HG02798 (cell line): ENCODE measurements around the gene FRMPD4.

Source experiments
- ATAC-seq: cut with Tn5 transposase; IDR thresholded peaks from one replicate; pipeline ENCODE4 v1.9.1; 2021; ENCODE audit warnings: mild to moderate bottlenecking; ENCODE audit not compliant: unreplicated experiment, poor library complexity

Gene FRMPD4

DNA sequence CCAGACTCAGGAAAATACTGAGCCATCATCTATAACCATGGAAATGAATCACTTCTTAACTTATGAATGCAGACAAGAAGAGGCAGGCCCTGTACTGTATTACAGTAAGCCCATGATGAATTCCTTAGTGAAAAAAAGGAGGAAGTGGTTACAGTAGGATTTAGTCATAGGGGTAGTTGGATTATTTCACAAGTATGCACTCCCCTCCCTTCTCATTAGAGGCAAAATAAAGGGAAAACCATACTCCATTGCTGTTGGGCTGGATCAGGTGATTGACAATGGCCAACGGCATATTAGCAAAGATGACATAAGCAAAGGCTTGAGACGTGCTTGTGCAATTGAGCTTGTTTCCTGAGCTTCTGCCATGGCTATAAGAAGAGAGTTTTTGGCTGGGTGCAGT, 471.8 kb downstream of the FRMPD4 start:
- no peak for ATAC-seq

DNA sequence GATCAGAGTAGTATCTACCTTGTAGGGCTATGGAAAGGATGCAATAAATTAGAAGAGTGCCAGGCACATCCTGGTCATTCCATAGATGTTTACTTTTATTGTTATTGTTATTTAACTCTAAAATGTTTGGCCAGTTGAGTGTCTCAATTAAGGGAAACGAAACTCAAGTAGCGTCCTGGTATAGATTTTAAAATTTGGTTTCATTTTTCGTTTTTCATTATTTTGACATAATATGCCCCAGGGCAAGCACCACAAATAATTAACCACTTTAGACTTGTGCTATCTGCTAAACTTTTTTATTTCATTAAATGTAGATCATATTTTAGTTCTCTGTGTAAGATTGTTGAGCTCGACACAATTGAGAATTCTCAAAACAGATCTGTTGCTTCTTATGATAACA, 473.2 kb downstream of the FRMPD4 start:
- no peak for ATAC-seq

DNA sequence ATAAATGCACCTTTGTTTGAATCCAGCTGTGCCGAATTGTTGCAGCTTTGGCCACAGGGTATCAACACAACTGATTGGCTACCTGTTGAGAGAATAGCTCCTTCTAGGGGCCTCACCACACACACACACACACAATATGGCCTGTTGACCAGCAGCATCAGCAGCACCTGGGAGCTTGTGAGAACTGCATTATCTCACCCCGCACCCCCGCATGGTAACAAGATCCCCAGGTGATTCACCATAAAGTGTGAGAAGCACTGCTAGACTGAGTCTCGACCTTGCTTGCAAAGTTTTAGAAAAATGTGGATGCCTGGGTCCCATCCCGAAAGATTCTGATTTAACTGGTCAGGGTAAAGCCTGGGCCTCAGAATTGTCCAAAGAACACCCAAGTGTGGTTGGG, 476.0 kb downstream of the FRMPD4 start:
- ATAC-seq = no peak

DNA sequence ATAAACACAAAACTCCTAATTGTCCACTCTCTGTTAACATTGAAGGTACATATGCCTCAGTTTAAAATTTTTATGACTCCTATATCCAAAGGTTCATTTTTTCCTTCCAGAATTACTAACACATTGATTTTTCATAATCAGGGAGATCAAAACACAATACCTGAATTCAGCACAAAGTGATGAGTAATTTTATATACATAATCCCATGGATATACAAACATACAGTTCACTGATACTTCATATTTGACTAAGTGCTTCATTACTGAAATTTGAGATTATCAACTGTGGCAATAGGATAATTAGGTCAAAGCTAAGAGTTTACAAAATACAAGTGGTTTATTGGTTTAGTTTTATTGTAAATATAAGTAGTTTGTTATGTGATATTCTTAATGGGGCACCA, 476.8 kb downstream of the FRMPD4 start:
- ATAC-seq = no peak

DNA sequence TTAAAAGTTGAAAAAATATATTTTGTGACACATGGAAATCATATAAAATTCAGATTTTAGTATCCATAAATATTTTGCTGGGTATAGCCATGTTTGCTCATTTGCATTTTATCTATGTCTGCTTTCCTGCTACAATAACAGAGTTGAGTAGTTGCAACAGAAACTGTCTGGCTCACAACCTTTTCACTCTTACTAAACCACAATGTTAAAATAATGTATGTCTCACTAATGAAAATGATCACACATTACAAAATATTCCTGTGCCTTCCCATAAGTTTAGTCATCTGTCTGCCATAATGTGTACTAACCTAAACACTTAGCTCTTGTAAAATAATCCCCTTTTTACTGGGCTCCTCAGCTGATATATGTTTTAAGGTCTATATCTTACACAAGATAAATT, 479.0 kb downstream of the FRMPD4 start:
- ATAC-seq = no peak

DNA sequence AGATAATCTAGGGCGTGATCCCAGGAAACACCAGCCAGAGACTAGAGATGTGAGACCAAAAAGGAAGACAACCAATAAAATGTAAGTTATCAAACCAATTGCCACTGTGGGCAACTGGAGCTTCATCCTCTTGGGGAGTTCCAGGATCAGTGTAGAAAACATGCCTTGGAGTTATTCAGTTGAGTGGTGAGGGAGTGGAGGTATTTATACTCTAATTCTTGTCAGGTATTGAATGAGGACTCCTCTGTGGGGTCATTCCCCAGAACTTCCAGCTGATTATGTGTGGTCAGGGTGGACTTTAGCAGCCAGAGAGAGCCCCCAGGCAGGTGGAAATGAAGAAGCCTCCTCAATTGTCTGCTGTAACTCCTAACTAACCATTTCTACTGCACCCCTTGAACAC, 509.0 kb downstream of the FRMPD4 start:
- ATAC-seq = no peak

DNA sequence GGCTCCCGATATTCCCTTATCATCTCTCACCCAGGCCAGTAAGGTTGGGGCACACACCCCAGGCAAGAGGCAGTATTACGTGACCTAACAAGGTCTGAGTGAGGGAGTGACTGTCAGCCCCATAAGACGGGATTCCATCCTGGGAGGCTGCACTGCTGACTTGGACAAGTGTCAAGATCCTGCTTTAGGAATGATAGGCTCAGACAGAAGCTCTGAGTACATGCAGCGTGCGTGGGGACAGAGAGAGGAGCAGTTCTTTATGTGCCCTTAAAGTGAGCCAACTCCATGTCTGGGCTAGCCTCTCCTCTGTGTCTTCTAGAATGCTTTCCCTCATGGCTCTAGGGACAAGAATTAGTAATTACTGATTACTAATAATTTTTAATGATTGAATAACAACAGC, 510.7 kb downstream of the FRMPD4 start:
- ATAC-seq = no peak

DNA sequence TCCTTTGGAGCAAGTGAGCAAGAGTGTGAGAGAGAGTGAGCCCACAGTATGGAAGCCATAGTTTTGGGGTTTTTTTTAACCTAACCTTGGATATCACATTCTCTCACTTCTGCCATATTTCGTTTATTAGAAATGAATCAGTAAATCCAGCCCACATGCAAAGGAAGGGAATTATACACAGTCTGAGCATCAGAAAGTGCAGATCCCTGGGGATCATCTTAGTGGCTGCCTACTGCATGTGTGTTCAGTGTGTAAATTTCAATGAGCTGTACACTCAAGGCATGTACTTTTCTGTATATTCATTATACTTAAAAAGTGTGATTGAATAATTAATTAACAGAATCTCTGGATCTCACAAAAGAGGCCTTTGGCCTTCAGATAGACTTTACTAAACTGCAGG, 519.2 kb downstream of the FRMPD4 start:
- ATAC-seq = no peak

DNA sequence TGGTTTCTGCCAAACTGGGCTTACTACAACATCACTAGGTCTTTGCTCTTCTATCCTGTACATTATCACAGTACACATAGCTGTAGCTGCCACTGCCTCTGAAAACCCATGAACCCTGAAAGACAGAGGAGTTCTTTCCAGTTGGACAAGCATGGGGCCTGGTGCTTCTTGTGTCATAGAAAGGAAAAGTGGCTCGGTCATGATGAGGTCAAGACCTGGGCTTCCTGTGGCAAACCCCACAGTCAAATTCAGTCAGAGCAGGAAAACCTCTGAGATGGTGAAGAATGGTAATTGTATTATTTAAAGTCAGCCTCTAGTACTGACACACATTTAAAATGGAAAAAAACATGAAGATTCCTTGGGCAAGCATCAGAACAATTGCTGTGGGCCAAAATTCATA, 519.6 kb downstream of the FRMPD4 start:
- ATAC-seq = no peak

DNA sequence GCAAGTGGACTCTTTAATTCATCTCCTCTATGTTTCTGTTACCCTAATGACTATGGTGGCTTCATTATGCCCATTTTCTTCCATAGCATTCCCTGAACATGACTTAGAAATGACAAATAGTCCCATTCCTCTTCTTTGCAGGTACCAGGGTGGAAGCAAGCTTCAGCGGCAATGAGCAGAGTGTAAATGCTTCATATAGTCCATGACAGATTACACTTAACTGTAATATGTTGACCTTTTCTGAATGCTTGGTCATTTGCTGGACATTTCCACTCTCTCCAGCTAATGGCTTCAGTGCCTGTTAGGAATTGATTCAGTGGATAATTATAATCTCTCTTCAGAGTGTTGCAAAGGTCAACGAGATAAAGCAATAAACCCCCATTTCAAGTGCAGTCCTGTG, 523.2 kb downstream of the FRMPD4 start:
- no peak for ATAC-seq

DNA sequence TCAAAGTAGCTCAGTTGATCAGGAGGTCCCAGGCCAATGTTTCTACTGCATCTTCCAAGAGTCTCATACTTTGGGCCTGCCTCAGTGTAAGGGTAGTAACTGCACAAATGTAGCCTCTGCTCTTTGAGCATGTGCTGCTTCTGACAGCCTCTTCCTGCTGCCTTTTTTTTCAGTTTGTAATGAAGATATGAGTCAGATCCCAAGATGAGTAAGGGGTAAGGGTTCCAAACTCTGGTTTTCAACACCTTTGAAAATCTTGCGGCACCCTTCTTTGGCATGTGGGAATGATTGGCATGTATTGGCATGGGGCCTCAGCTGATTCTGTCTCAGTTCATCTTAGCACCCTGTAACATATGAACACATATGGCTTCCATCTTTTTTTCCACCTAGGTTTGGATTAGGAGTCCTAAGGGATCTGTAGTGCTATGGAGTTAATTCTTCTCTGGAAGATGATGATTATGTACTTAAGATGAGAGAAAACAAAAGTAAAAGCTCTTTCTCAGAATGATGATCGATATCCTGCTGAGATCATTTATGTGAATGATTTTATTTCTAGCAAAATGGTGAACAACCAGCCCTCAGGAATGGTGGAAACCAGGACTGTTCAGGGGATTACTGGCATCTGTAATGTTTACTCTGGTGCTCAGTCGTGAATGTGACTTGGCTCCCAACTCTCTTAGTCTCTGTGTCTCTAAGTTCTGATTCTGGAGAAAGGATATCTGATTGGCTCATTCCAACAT, 534.3 kb downstream of the FRMPD4 start:
- ATAC-seq = no peak

DNA sequence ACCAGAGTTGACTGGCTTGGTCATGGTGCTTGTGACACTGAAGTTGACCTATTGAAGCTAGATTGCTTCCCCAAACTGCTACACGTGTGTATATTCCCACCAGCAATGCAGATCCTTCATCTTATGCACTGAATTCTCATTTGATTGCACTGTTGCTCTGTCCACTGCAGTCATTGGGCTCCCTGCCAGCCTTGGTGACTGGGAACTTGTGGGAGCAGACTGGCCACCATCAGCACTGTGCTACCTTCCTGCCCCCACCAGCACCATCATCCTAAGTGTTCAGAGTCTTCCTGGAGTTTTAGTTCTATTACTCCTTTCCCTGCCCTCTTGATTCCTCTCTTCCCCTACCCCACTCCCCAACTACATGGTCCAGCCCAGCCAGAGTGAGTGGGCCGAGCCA, 535.2 kb downstream of the FRMPD4 start:
- ATAC-seq = no peak

DNA sequence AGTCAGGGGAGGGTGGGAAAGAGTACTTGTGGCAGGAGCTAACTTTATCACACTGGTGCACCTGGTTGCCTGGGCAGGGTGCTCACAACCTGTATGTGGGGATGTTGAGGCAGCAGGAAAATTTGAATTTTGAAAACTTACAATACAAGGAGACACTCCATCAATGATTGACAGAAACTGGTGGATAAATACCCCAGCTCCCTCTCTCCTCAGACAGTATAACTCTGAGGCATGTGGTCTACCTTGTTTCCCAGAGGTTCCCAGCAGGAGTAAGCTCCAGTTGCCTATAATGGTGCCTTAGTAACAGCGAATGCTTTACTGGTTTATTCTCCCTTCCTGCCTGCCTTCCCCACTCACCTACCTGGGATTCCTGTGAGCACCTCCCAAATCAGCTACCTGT, 541.2 kb downstream of the FRMPD4 start:
- ATAC-seq = no peak

DNA sequence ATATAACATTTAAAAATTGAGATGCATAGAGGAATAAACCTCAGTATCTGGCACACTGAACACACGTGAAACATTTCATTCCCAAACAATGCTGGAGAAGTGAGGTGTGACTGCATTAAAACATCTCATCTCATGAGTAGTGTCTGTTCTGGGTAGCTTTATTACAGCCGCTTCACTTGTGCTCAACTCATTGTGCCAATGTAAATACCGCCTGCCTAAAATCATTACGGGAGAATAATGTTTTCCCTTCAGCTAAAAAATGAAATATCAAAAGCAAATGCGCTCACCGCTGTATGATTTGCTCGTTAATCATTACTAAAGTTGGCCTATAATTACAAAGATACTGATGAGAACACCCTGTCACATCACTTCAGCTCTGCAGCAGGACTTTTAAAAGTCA, 542.8 kb downstream of the FRMPD4 start:
- ATAC-seq = no peak

DNA sequence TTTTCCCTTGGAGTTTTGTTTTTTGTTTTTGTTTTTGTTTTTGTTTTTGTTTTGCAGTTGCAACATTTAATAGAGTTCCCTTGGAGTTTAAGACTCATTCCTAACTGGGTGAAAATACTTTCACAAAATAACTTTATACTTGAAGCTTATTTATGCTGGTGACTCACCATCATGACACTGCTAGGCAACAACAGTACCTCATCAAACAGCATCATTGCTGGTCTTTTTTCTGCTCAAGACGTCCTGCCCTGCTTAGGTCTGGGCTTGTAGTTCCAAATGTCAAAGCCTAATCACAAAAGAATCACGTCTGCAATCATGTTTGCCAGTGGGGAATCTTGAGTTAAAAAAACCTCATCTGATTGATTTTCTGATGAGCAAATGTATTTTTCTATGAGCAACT, 547.3 kb downstream of the FRMPD4 start:
- ATAC-seq = no peak

DNA sequence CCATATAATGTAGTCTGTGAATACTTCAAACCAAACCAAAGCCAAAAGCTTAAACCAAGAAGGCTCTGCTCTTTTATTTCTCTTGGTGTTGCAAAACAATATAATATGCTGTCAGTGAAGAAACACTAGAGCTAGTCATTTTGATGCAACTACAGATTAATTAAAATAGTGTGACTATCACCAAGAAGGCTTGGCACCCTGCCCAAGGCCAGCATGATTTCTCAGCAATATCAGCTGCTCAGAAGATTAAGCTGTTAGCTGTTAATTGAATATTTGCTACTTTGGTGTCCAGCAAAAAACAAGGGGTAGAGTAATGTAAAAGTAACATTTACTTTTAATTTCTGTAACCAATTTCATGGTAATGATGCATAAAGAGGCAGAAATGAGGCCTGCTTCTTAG, 548.1 kb downstream of the FRMPD4 start:
- no peak for ATAC-seq

DNA sequence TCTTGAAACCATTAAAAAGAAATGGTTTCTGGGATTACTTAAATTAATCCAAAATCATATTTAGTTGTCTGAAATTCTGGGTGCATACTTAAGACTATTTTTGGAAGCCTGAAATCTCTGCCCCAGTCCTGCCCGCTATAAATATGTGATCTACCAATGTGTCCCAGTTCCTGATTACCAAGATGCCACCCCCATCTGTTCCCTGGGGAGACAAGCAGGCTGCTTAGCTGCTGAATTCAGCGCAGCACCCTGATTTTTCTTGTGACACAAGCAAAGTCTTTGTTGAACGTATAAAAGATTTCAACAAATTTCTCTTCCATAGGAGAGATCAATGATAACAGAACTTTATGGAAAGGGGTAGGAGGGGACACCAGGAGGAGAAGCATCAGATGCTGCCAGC, 552.4 kb downstream of the FRMPD4 start:
- no peak for ATAC-seq

DNA sequence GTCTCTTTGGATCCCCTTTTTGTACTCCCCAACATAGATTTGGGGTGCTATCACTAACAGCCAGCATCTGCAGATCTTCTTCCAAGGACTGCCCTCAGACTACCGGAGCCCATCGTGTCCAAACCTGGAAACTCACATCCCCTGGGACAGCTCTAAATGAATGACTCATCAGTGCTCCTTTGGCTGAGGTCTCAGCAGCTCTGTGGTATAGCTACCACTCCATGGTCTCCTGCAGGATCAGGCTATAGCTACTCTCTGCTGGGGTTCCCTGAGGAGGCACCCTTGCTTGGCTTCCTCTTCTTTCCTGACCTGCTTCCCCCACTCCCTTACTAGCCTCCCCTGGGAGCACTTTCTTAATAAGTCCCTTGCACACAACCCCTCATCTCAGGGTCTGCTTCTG, 555.5 kb downstream of the FRMPD4 start:
- no peak for ATAC-seq

DNA sequence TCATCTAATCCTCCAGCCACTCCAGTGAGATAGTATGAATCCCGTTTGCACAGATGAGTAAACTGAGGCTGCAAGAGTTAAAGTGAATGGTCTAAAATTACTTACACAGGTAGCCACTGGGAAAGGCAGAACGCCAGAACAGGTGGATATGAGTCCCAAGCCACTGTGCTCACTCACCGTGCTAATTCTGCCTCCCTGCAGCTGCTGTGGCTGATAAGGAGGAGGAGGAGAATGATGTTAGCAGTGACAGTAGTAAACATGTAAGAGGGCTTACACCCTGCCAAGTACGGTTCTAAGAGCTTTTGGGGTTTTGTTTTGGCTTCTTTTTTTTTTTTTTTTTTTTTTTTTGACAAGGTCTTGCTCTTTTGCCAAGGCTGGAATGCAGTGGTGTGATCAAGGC, 562.5 kb downstream of the FRMPD4 start:
- ATAC-seq = no peak

DNA sequence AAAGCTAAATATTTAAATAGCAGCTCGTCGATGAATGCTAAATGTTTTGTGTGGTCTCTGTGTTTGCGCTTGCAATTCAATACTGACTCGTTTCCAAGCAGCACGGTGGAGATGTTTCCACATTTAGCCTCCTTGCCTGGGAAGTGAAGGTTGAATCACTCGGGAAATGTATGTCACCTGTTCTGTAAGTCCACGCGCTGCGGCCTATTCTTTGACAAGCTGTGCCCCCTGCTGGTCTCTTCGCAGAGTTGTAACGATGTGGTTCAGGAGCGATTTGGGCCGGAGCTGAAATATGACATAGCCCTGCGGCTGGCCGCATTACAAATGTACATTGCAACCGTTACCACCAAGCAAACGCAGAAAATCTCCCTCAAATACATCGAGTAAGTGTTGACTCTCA, 563.4 kb downstream of the FRMPD4 start:
- no peak for ATAC-seq

DNA sequence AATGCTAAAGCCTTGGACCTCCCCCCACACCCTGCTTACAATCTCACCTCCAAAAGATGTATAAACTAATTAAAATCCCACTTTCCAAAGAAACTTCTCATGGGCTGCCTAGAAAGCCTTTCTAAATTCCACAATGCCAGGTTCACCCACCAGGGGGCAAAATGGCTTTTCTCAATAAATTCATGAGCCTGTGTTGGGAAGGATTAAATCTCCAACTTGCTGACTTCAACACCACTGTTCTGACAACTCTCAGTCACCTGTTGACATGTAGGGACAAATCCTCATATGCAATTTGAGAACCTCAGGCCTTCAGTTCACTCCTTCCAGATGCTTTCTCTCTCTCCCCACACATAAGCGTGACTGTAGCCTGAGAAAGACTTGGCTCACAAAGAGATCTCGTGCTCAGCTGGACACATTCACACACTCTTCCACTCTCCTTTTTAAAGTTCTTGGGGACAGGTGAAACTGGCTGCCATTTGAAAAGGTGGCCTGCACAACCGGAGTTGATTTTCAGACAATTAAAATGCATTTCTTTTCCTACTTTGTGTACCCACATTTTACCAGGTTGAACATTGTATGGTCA, 564.3 kb downstream of the FRMPD4 start:
- ATAC-seq = no peak

DNA sequence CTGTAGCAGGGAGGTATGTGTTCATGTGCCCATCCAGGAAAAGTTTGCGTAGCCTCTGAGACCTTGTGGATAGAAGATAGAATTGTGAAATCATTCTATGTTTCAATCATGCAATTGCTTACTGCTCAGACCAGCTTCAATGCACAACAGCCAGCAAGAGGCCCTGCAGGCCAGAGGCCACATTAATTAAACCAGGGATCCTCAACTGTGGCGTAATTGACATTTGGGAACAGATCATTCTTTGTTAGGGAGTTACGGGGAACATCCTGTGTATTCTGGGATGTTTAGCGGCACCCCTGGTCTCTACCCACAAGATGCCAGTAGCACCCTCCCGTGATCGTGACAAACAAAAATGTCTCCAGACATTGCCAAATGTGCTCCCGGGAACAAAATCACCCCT, 566.4 kb downstream of the FRMPD4 start:
- no peak for ATAC-seq
